Left colon (tissue), 2 donors: Measurements from ENCODE around the gene MZF1. TPM values are rescaled to one million over a fixed set of nuclear protein-coding genes. Genes with fewer than 3 reads are reported as not detected.

ENCODE experiments used
- ATAC-seq: fragments of 200-7000 bp; cut with Tn5 transposase; one replicate; pipeline ENCODE4 v1.9.1; 2020; ENCODE audit warnings: mild to moderate bottlenecking, moderate library complexity
- DNase-seq, 2 donors: peaks; one replicate each; pipeline ENCODE4 v3.0.0-alpha.2; 2020
- intact Hi-C, 2 donors: fragments of 100-400 bp; cut with DNase I in 1 of 2; cut with micrococcal nuclease in 1 of 2; formaldehyde crosslinking; loops; one replicate each; pipeline versions ENCODE4 v1.11.2 to v1.14.0; 2022; cut with DNase I, micrococcal nuclease
- total RNA-seq, 2 donors: library from RNA; stranded (reverse); fragmentation: NEBNext Ultra II Directional; extraction: Animal tissue kit (Norgen Biotek cat#: 25700); gene quantifications; one replicate each; pipeline ENCODE4 v1.2.1, GENCODE V29; 2021
- donor health status: DM: no; HTN: no; CAD: no.
- donor health status: DM: yes; HTN: yes; CAD: no.

Gene MZF1
- total RNA-seq, 2 donors from 2014 or later: 22.8 to 28.9 TPM

- DNase-seq (no peak), ATAC-seq (no peak)
- intact Hi-C loops: no loop called here
Observed at GRCh38 chr19:58572026-58572817, 913 bp downstream of the MZF1 start.

GRCh38 chr19:58571575-58571947 is 1.6 kb downstream of the MZF1 start:
- DNase-seq (peak in 1 of 2 donors; percentile 26), ATAC-seq (no peak)
- intact Hi-C loops: no loop called here

DNA sequence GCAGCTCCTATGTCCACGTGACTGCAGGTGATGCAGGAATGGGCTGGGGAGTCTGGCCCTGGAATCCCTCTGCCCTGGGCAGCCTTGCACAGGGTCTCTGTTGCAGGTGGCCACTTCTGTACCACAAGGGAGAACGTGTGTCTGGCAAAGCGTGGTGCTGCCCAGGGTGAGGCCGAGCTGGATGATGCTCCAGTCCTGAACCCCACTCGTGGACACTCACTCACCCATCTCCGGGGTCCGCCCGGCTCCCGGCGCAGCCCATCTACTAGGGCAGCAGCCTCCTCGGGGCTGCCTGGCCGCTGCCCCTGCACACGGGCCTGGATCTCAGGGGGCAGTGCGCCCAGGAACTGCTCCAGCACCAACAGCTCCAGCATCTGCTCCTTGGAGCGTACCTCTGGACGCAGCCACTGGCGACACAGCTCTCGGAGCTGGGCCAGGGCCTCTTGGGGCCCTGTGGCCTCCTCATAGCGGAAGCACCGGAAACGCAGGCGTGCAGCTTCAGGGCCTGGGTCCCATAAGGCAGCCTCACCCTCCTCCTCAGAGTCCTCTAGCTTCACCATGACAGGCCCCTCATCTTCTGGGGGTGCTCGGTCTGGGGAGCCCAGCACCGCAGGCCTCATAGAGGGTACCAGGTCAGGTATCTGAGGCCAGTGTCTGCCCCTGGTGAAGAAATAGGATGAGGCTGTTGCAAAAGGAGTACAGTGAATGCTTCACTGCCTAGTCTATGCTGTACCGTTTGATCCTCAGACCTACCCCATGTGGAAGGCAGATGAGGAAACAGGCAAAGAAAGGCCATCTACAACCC is 2.2 kb downstream of the MZF1 start:
- DNase-seq (peak in 1 of 2 donors; percentile 25), ATAC-seq (no peak)
- intact Hi-C loops: no loop called here

DNA sequence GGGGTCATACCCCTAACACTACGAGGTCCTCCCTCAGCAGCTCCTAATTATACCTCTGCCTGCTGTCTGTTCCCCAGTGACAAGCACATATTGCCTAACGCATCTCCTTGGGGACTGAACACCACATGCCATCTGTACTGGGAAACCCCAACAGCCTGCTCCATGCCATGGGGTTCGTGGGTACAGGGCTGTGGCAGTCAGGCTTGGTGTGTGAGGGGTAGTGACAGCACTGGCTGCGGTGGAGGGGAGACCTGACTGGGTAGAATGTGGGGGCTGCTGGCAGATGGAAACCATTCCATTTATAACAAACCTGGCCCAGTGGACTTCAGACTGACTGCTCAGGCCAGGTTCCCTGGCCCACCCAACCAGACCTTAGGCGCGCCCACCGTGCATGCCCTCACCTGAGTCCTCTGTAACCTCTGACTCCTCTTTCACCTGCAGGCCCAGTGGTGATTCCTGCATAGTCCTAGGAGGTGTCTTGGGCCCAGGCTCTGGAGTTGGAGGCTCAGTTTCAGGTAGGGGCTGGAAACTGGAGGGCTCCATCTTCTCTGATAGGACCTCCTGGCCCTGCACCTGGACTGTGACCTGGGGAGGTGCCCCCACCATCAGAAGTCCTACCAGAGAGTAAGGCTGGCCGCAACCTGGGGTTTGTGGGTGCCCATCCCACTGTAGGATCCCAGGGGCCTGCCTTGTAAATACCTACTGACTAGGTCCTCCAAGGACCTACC is 3.0 kb downstream of the MZF1 start:
- no peak for ATAC-seq
- peak in 1 of 2 donors; percentile 23 for DNase-seq
- intact Hi-C loops: no loop called here

GRCh38 chr19:58569191-58569942 is 3.8 kb downstream of the MZF1 start:
- DNase-seq (peak in 1 of 2 donors; percentile 24), ATAC-seq (no peak)
- intact Hi-C loops: no loop called here

DNA sequence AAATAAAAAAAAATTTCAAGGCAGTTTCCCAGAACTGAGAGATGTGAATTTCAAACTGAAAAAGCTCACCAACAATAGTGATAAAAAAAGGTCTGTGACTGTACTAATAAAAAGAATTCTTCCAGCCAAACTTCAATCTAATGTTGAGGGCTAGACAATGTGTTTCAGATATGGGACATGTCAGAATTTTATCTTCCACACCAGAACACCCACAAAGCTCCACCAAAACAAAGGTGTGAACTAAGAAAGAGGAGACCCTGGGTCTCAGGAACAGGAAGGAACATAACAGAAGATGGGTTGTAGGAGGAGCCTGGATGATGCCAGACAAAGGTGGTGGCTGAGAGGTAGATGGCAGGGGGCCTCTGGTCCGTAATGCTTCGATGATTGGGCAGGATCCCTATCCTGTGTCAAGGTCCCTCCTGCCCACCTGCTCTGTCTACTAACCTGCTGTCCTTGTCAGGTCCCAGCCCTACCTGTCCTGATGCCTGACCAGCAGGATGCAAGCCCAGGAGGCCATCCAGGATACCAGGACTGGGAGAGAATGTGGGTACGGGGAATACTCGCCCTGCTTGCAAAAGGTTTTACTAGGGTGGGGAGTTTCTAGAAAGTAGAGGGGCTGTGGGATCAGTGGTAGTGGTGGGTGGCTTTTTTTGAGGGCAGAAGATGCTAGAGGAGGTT is 4.5 kb downstream of the MZF1 start:
- intact Hi-C loops: no loop called here
- peak in 1 of 2 donors; percentile 19 for DNase-seq
- ATAC-seq: no peak

DNA sequence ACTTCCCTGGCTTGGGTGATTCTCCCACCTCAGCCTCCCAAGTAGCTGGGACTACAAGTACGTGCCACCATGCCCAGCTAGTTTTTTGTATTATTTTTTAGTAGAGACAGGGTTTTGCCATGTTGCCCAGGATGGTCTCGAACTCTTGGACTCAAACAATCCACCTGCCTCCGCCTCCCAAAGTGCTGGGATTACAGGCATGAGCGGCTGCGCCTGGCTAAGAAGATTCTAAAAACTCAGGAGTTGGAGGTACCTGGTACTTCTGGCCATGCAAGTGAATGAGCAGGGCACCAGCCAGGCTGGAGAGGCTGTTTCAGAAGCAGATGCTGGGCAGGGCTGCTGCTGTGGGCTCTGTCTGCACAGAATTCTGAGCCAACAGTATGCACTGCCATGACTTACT is 6.1 kb downstream of the MZF1 start:
- ATAC-seq (no peak), DNase-seq (peak in 1 of 2 donors; percentile 2)
- intact Hi-C loops: no loop called here

- ATAC-seq (no peak), DNase-seq (peak in 1 of 2 donors; percentile 24)
- intact Hi-C loops: no loop called here
Observed at GRCh38 chr19:58563823-58564222, 9.3 kb downstream of the MZF1 start.

DNA sequence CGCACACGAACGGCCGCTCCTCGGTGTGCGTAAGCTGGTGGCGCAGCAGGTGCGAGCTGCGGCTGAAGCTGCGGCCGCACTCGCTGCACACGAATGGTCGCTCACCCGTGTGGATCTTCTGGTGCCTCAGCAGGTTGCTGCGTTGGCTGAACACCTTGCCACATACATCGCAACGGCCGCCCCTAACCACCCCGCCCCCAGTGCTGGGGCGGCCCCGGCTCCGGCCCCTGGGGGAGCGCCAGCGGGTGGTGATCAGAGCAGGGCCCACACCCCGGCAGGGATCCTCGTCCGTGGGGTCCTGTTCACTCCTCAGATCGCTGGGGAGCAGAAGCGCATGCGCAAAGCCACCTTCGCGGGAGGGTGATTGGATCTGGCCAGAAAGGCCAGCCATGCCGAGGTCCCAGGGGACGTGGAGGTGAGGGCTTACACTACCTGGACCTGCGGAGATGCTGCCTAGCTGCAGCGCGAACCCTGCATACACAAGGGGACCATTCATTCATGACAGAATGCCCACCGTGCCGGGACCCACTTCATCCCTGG is 10.0 kb downstream of the MZF1 start:
- intact Hi-C loops: no loop called here
- DNase-seq: peak; percentile 51 to 59
- no peak for ATAC-seq

DNA sequence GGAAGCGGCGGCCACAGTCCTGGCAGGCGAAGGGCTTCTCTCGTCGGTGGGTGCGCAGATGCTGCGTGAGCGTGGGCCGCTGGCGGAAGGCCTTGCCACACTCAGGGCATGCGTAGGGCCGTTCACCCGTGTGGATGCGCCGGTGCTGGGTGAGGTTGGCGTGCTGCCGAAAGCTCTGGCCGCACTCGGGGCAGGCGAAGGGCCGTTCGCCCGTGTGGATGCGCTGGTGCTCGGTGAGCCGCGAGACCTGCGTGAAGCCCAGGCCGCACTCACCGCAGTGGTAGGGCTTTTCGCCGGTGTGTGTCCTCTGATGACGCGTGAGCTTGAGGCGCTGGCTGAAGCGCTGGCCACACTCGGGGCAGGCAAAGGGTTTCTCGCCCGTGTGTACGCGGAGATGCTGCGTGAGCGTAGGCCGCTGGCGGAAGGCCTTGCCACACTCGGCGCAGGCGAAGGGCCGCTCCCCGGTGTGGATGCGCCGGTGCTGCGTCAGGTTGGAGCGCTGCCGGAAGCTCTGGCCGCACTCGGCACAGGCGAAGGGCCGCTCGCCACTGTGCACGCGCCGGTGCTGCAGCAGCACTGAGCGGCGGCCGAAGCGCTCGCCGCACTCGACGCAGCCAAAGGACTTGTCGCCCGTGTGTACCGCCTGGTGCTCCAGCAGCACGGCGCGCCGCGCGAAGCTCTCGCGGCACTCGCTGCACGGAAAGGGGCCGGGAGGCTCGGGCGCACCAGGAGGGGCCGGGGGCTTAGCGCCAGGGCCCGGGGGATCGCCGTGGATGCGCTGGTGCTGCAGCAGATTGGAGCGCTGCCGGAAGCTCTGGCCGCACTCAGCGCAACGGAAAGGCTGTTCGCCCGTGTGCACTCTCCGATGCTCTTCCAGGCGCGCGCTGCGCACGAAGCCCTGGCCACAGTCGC is 10.8 kb downstream of the MZF1 start:
- DNase-seq: peak in 1 of 2 donors; percentile 62
- ATAC-seq: peak; percentile 21
- intact Hi-C loops: no loop called here

- intact Hi-C loops: no loop called here
- ATAC-seq (no peak), DNase-seq (no peak)
Observed at GRCh38 chr19:58561373-58562121, 11.6 kb downstream of the MZF1 start.

DNA sequence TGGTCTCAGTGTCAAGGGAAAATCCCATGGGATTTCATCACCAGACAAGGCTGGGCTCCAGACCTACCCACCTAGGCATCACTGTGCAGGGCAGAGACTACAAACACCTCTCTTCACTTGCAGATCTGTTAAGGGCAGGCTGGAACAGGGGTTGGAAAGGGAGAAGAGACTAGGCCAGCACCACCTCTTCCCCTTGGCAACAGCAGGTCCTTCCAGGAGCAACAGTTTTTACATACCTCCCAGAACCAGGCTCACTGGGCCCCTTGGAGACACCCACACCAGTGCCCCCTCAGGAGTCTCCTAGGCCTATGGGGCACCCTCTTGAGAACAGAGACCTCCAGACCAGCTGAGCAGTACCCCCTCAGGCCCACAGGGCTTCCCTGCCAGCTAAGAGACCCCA is 12.2 kb downstream of the MZF1 start:
- DNase-seq (no peak), ATAC-seq (no peak)
- intact Hi-C loops: no loop called here

DNA sequence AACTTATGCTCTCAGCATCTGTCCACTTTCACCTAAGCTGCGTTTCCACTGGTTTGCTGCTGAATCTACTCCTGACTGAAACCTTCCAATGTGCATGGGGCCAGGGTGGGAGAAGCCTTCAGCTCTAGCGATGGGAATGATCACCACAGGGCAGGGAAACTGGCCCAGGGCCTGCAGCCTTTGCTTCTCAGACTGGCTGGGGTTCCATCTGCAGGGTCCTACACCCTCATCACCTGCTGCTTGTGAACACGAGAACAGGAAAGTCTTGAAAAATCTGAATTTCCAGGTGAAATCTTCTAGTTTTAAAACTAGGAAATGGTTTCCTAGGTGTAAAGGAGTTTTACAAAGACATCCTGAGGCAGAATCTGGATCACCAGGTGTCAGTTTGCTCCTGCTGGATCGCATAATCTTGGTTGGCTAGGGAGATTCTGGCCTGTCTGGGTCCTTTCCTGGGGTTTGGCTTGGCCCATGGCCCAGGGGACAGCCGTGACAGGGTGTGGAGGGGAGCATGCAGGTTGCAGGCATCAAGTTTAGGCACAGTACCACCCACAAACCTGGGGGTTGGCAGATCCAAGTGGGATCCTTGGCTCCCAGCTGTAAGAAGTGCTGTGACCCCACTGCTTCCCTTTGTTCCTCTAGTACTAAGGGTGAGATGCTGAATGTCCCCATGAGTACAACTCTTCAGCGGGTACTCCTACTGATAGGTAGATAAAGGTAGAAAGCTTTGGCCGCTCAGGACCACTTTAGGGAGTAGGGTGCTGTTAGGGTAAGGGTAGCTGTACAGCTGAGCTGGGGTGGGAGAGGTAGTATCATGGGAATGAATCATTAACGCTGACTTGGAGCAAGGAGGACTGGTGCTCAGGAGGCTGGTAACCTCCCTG is 12.9 kb downstream of the MZF1 start:
- DNase-seq (no peak), ATAC-seq (no peak)
- intact Hi-C loops: no loop called here

DNA sequence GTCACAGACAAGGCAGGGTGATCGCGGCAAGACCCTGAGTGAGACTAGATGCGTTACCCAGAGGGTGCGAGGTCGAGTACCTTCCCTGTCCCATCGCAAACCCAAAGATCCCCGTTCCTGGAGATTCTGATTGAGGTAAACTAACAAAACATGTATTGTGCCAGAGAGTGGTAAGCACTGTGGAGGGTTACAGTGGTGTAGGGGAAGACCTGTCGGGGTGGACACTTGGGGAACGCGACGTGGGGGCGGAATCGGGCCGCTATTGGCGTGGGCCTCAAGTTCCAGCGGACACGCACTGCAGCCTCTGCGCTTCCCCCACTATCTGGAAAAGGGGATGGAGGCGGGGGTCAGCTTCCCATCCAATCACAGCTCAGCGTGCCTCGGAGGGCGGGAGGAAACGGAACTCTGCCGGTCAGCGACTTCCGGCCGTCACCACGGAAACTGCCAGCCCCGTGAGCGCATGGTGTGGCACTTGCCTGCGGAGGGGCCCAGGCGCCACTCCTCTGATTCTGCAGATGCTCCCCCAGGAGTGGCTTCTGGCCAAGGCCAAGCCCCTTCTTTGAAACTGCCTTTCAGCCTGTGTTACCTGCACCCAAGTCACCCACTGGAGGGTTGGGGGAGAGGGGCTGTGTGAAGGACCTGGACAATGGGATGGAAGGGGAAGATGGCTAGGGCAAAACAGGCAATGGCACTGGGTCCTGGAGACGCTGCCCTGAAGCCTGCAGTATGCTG is 13.7 kb downstream of the MZF1 start:
- DNase-seq (peak; percentile 90 to 96), ATAC-seq (peak; percentile 57)
- intact Hi-C loops: no loop called here
